SK-N-SH treated with all-trans-retinoic acid at 6 μM for 48 hours (cell line): Measurements from ENCODE around the gene GNB4.

Source experiments
- ATAC-seq: fragments of 200-7000 bp; cut with Tn5 transposase; 3 replicates; pipeline ENCODE4 v1.9.1; 2020; ENCODE audit warnings: mild to moderate bottlenecking, moderate library complexity
- ARNTL ChIP-seq: fragments of 450-650 bp; formaldehyde crosslinking; IDR thresholded peaks from 2 replicates; pipeline ENCODE4 v1.5.0; 2020; ENCODE audit warnings: low read depth, mild to moderate bottlenecking, moderate library complexity, borderline replicate concordance
- BACH2 ChIP-seq: fragments of 250-450 bp; sonication (Bioruptor Pico); IDR thresholded peaks from 2 replicates; pipeline ENCODE4 v1.9.0; 2021; ENCODE audit warnings: mild to moderate bottlenecking, borderline replicate concordance
- CREB5 ChIP-seq: fragments of 250-450 bp; sonication (Bioruptor Pico); IDR thresholded peaks from 2 replicates; pipeline ENCODE4 v1.5.1; 2020; ENCODE audit warnings: low read depth, mild to moderate bottlenecking, moderate library complexity
- CSDC2 ChIP-seq: fragments of 250-450 bp; sonication (Bioruptor Pico); IDR thresholded peaks from 2 replicates; pipeline ENCODE4 v1.5.0; 2020; ENCODE audit warnings: mild to moderate bottlenecking, moderate library complexity
- ESRRG ChIP-seq: fragments of 250-450 bp; sonication (Bioruptor Pico); IDR thresholded peaks from 2 replicates; pipeline ENCODE4 v1.6.1; 2021; ENCODE audit warnings: mild to moderate bottlenecking
- GLIS3 ChIP-seq: fragments of 250-450 bp; sonication (Bioruptor Pico); IDR thresholded peaks from 2 replicates; pipeline ENCODE4 v1.5.0; 2020; ENCODE audit warnings: mild to moderate bottlenecking, moderate library complexity
- ISL1 ChIP-seq: fragments of 250-450 bp; sonication (Bioruptor Pico); IDR thresholded peaks from 2 replicates; pipeline ENCODE4 v2.1.2; 2022; ENCODE audit warnings: mild to moderate bottlenecking, moderate library complexity
- POU6F1 ChIP-seq: fragments of 250-450 bp; sonication (Bioruptor Pico); IDR thresholded peaks from 2 replicates; pipeline ENCODE4 v1.8.0; 2021; ENCODE audit warnings: low read depth, mild to moderate bottlenecking, moderate library complexity, borderline replicate concordance
- PPARA ChIP-seq: fragments of 250-450 bp; sonication (Bioruptor Pico); IDR thresholded peaks from 2 replicates; pipeline ENCODE4 v1.5.0; 2020; ENCODE audit warnings: mild to moderate bottlenecking, borderline replicate concordance
- RARB ChIP-seq: fragments of 250-450 bp; sonication (Bioruptor Pico); IDR thresholded peaks from 2 replicates; pipeline ENCODE4 v1.8.0; 2021; ENCODE audit warnings: mild to moderate bottlenecking, moderate library complexity
- SNAI2 ChIP-seq: fragments of 250-450 bp; sonication (Bioruptor Pico); IDR thresholded peaks from 2 replicates; pipeline ENCODE4 v1.5.0; 2020; ENCODE audit warnings: mild to moderate bottlenecking, moderate library complexity
- TCF4 ChIP-seq: fragments of 250-450 bp; sonication (Bioruptor Pico); IDR thresholded peaks from 2 replicates; pipeline ENCODE4 v1.8.0; 2021; ENCODE audit warnings: mild to moderate bottlenecking, moderate library complexity, borderline replicate concordance
- TOX ChIP-seq: fragments of 250-450 bp; sonication (Bioruptor Pico); IDR thresholded peaks from 2 replicates; pipeline ENCODE4 v1.8.0; 2021; ENCODE audit warnings: mild to moderate bottlenecking, moderate library complexity, borderline replicate concordance
- TSHZ2 ChIP-seq: fragments of 250-450 bp; sonication (Bioruptor Pico); IDR thresholded peaks from 2 replicates; pipeline ENCODE4 v1.5.0; 2020; ENCODE audit warnings: mild to moderate bottlenecking, moderate library complexity
- ZC3H10 ChIP-seq: fragments of 250-450 bp; sonication (Bioruptor Pico); IDR thresholded peaks from 2 replicates; pipeline ENCODE4 v1.5.1; 2021; ENCODE audit warnings: mild to moderate bottlenecking, moderate library complexity
- ZFP3 ChIP-seq: fragments of 250-450 bp; sonication (Bioruptor Pico); IDR thresholded peaks from 2 replicates; pipeline ENCODE4 v1.5.0; 2020; ENCODE audit warnings: mild to moderate bottlenecking, moderate library complexity
- ZFP30 ChIP-seq: fragments of 450-650 bp; formaldehyde crosslinking; IDR thresholded peaks from 2 replicates; pipeline ENCODE4 v1.5.0; 2022; ENCODE audit warnings: mild to moderate bottlenecking, moderate library complexity
- ZNF565 ChIP-seq: fragments of 450-650 bp; formaldehyde crosslinking; conservative IDR thresholded peaks from 2 replicates; pipeline ENCODE4 v1.5.0; 2020; ENCODE audit warnings: low read depth, mild to moderate bottlenecking, moderate library complexity
- ZNF70 ChIP-seq: fragments of 450-650 bp; formaldehyde crosslinking; IDR thresholded peaks from 2 replicates; pipeline ENCODE4 v1.5.0; 2020; ENCODE audit warnings: mild to moderate bottlenecking, moderate library complexity
- TF ChIP-seq, protein P1 (sequence below): fragments of 250-450 bp; sonication (Bioruptor Pico); IDR thresholded peaks from 2 replicates; pipeline ENCODE4 v1.8.0; 2020; ENCODE audit warnings: mild to moderate bottlenecking, moderate library complexity, borderline replicate concordance

The GNB4 gene

DNA sequence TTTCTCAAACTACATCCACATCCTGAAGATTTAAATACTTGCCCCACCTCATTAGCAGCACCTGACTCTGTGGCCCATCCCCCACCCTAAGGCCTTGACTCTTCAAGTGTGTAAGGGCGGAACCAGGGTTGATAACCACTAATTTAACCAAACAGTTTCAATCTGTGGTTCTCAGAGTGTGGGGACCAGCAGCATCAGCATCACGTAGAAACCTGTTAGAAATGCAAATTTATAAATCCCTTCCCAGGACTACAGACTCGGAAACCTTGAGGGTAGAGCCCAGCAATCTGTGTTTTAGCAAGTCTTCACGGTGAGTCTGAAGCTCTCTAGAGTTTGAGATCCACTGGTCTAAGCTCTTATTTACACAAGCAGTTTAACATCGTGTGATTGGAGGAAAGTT, 12.4 kb downstream of the GNB4 start (continued):
- no peak for TF ChIP-seq TSHZ2 (CRISPR knock-in tag)
- no peak for TF ChIP-seq SNAI2 (CRISPR knock-in tag)
- no peak for TF ChIP-seq ESRRG

GRCh38 chr3:179436517-179436916, 14.8 kb downstream of the GNB4 start:
- TF ChIP-seq BACH2 (CRISPR knock-in tag): no peak
- TF ChIP-seq ESRRG: no peak
- TF ChIP-seq GLIS3 (CRISPR knock-in tag): no peak
- TF ChIP-seq SNAI2 (CRISPR knock-in tag): no peak
- TF ChIP-seq ISL1 (CRISPR knock-in tag): no peak
- TF ChIP-seq RARB (CRISPR knock-in tag): no peak
- TF ChIP-seq TSHZ2 (CRISPR knock-in tag): no peak
- no peak for TF ChIP-seq POU6F1 (CRISPR knock-in tag)
- TF ChIP-seq ZC3H10 (CRISPR knock-in tag): no peak
- TF ChIP-seq ARNTL (CRISPR knock-in tag): no peak
- TF ChIP-seq ZNF70 (CRISPR knock-in tag): no peak
- no peak for TF ChIP-seq ZNF565 (CRISPR knock-in tag)
- TF ChIP-seq, protein P1, sequence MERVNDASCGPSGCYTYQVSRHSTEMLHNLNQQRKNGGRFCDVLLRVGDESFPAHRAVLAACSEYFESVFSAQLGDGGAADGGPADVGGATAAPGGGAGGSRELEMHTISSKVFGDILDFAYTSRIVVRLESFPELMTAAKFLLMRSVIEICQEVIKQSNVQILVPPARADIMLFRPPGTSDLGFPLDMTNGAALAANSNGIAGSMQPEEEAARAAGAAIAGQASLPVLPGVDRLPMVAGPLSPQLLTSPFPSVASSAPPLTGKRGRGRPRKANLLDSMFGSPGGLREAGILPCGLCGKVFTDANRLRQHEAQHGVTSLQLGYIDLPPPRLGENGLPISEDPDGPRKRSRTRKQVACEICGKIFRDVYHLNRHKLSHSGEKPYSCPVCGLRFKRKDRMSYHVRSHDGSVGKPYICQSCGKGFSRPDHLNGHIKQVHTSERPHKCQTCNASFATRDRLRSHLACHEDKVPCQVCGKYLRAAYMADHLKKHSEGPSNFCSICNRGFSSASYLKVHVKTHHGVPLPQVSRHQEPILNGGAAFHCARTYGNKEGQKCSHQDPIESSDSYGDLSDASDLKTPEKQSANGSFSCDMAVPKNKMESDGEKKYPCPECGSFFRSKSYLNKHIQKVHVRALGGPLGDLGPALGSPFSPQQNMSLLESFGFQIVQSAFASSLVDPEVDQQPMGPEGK (CRISPR knock-in tag): no peak
- no peak for TF ChIP-seq PPARA (CRISPR knock-in tag)
- TF ChIP-seq TOX (CRISPR knock-in tag): no peak
- TF ChIP-seq ZFP3 (CRISPR knock-in tag): no peak
- no peak for TF ChIP-seq CSDC2
- no peak for TF ChIP-seq TCF4 (CRISPR knock-in tag)
- ATAC-seq: no peak

GRCh38 chr3:179432451-179432850, 18.8 kb downstream of the GNB4 start:
- ATAC-seq: no peak
- TF ChIP-seq TOX (CRISPR knock-in tag) (no peak), CREB5 (CRISPR knock-in tag) (no peak), ZNF70 (CRISPR knock-in tag) (no peak), ZC3H10 (CRISPR knock-in tag) (no peak), ZFP3 (CRISPR knock-in tag) (no peak), SNAI2 (CRISPR knock-in tag) (no peak), TSHZ2 (CRISPR knock-in tag) (no peak), ZFP30 (CRISPR knock-in tag) (no peak)
